Measurements from ENCODE around the gene LAMTOR1.
A peak's percentile ranks its signal among the peaks of the same experiment; 100 is the strongest.

The LAMTOR1 gene

GRCh38 chr11:72119198-72119597, 16.1 kb upstream of the LAMTOR1 start:
- DNase-seq (ENCODE audit: low read depth) = no peak

- DNase-seq (ENCODE audit: low read depth) = no peak
These were observed 13.1 kb upstream of the LAMTOR1 start for GRCh38 chr11:72116019-72116755.

- DNase-seq (ENCODE audit: low read depth) = no peak
These were observed 11.5 kb upstream of the LAMTOR1 start for GRCh38 chr11:72114570-72114969.

- no peak for DNase-seq (ENCODE audit: low read depth)
These were observed 10.1 kb upstream of the LAMTOR1 start for GRCh38 chr11:72112978-72113808.

GRCh38 chr11:72112143-72112977, 9.3 kb upstream of the LAMTOR1 start, which contains the start of gene ANAPC15:
ANAPC15 (minus strand) TSS chr11:72112695; CDS start chr11:72111276, 1,419 bp downstream.
- peak; percentile 97 for DNase-seq (ENCODE audit: low read depth)

- DNase-seq (ENCODE audit: low read depth) = no peak
These were observed 8.4 kb upstream of the LAMTOR1 start for GRCh38 chr11:72111300-72112142.

- DNase-seq (ENCODE audit: low read depth) = no peak
These were observed 2.8 kb upstream of the LAMTOR1 start, which contains the start of gene TOMT for GRCh38 chr11:72105888-72106287. TOMT (plus strand) TSS chr11:72105924; CDS start chr11:72105952, 28 bp downstream.

- DNase-seq (ENCODE audit: low read depth) = no peak
These were observed 664 bp upstream of the LAMTOR1 start for GRCh38 chr11:72103754-72104167.

- no peak for DNase-seq (ENCODE audit: low read depth)
These were observed 509 bp downstream of the LAMTOR1 start for GRCh38 chr11:72102631-72102945.

GRCh38 chr11:72102162-72102561, 935 bp downstream of the LAMTOR1 start:
- DNase-seq (ENCODE audit: low read depth) = no peak

- DNase-seq (ENCODE audit: low read depth) = no peak
These were observed 2.6 kb downstream of the LAMTOR1 start for GRCh38 chr11:72100462-72100861.

GRCh38 chr11:72100009-72100408, 3.1 kb downstream of the LAMTOR1 start:
- DNase-seq (ENCODE audit: low read depth) = no peak

- no peak for DNase-seq (ENCODE audit: low read depth)
These were observed 4.4 kb downstream of the LAMTOR1 start for GRCh38 chr11:72098741-72099140.

- DNase-seq (ENCODE audit: low read depth) = peak; percentile 60
These were observed 11.8 kb downstream of the LAMTOR1 start for GRCh38 chr11:72091292-72091691.

- no peak for DNase-seq (ENCODE audit: low read depth)
These were observed 14.9 kb downstream of the LAMTOR1 start for GRCh38 chr11:72088076-72088808.

- no peak for DNase-seq (ENCODE audit: low read depth)
These were observed 17.3 kb downstream of the LAMTOR1 start for GRCh38 chr11:72085621-72086351.

GRCh38 chr11:72084965-72085364, 18.1 kb downstream of the LAMTOR1 start:
- DNase-seq (ENCODE audit: low read depth) = no peak

GRCh38 chr11:72084076-72084475, 19.0 kb downstream of the LAMTOR1 start:
- DNase-seq (ENCODE audit: low read depth) = no peak

- no peak for DNase-seq (ENCODE audit: low read depth)
These were observed 19.7 kb downstream of the LAMTOR1 start for GRCh38 chr11:72083414-72083813.

Data from T follicular helper cell (primary cell).